Lower leg skin (tissue), 3 donors: ENCODE measurements around the gene DHX34.

ENCODE experiments used
- POLR2A ChIP-seq, 2 donors: fragments of 450-650 bp; IDR thresholded peaks; one replicate each; pipeline ENCODE4 v1.6.1; 2016 to 2017; ENCODE audit warnings: antibody characterized with exemption in 2 of 2, mild to moderate bottlenecking in 1 of 2, moderate library complexity in 1 of 2
- TF ChIP-seq, protein P1 (sequence below), 3 donors: fragments of 450-650 bp; IDR thresholded peaks; one replicate each; pipeline ENCODE4 v1.5.1; 2016; ENCODE audit warnings: antibody characterized with exemption in 3 of 3, mild to moderate bottlenecking in 3 of 3, moderate library complexity in 2 of 3

DNA sequence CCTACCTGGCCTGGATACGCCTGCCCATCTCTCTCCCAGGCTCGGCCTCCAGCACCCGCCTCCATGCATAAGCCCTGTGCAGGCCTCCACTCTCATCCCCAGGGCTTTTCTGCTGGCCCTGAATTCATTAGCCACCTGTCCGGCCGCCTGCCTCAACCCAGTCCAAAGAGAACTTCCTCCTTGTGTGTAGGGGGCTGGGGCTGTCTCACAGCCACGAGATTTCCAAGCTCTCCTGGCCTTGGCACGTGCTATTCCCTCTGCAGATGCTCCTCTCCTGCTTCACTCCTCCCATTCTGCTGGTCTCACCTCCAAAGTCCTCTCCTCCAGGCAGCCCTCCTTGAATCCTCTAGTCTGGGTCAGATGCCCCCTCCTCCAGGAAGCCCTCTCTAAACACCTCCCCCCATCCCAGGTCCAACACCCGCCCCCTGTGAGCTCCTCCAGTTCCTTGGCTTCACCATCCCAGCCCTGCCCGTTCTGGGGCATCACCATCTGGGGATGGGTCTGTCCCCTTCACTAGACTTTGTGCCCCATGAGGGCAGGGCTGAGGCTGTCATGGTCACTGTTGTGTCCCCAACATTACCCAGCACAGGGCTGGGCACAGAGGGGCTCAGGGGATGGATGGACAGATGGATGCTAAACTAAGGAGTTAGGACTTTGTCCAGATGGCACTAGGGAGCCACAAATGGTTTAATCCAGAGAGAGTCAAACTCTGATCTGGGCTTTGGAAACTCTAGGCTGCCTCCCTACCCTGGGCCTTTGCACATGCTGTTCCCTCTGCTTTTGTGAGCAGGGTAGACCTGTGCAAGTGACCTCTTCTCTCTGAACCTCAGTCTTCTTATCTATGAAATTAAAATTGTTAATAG is 55.5 kb downstream of the DHX34 start:
- TF ChIP-seq, protein P1, sequence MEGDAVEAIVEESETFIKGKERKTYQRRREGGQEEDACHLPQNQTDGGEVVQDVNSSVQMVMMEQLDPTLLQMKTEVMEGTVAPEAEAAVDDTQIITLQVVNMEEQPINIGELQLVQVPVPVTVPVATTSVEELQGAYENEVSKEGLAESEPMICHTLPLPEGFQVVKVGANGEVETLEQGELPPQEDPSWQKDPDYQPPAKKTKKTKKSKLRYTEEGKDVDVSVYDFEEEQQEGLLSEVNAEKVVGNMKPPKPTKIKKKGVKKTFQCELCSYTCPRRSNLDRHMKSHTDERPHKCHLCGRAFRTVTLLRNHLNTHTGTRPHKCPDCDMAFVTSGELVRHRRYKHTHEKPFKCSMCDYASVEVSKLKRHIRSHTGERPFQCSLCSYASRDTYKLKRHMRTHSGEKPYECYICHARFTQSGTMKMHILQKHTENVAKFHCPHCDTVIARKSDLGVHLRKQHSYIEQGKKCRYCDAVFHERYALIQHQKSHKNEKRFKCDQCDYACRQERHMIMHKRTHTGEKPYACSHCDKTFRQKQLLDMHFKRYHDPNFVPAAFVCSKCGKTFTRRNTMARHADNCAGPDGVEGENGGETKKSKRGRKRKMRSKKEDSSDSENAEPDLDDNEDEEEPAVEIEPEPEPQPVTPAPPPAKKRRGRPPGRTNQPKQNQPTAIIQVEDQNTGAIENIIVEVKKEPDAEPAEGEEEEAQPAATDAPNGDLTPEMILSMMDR (IDR thresholded peaks at IDR 0.05) = no peak
- TF ChIP-seq POLR2A (IDR thresholded peaks at IDR 0.05) = no peak
